SK-N-SH (cell line): ENCODE data around the gene DVL2. TPM values are rescaled to one million over a fixed set of nuclear protein-coding genes. Genes with fewer than 3 reads are reported as not detected.

Experiments used
- CTCF ChIA-PET: fragments of 300-600, 350-600 bp; formaldehyde crosslinking; extraction: SDS; loops from one replicate; lab custom pipeline; 2021; lab: Yijun Ruan, JAX
- POLR2A ChIA-PET: fragments of 350-600 bp; sonication (Branson Sonifier 250); formaldehyde crosslinking; extraction: SDS; loops from one replicate; lab custom pipeline; 2020; ENCODE audit warnings: antibody characterized with exemption, inconsistent platforms; lab: Yijun Ruan, JAX
- DNase-seq: peaks from one replicate; pipeline ENCODE4 v3.0.0; 2012
- H2AFZ ChIP-seq: fragments of 200-600 bp; sonication (generic); 2 replicates; pipeline ENCODE4 v1.8.1; 2016; ENCODE audit warnings: antibody characterized with exemption, mild to moderate bottlenecking, low read depth
- H3F3A ChIP-seq: fragments of 200-600 bp; sonication (generic); replicated peaks from 2 replicates; pipeline ENCODE3; 2016; ENCODE audit warnings: antibody characterized with exemption, mild to moderate bottlenecking; ENCODE audit not compliant: insufficient read depth
- H3K27ac ChIP-seq, 2 experiments: fragments of 200-500 bp in 1 of 2; fragments of 200-600 bp in 1 of 2; sonication (Bioruptor generic) in 1 of 2; sonication (generic), shearing (Covaris generic) in 1 of 2; 2 replicates each; pipeline versions ENCODE4 v1.5.1 to v1.6.1; 2014 to 2016; ENCODE audit warnings: low read depth in 2 of 2, inconsistent platforms in 1 of 2, low read length in 1 of 2, mild to moderate bottlenecking in 1 of 2, mixed read lengths in 1 of 2
- H3K27me3 ChIP-seq: fragments of 200-600 bp; sonication (generic), shearing (Covaris generic); 2 replicates; pipeline ENCODE4 v1.6.1; 2016; ENCODE audit warnings: mixed run types; ENCODE audit not compliant: insufficient read depth
- H3K36me3 ChIP-seq, 2 experiments: fragments of 200-500 bp in 1 of 2; fragments of 200-600 bp in 1 of 2; sonication (Bioruptor generic) in 1 of 2; sonication (generic) in 1 of 2; replicated peaks in 1 of 2; 2 replicates each; pipeline versions ENCODE3 to v1.5.1; 2014 to 2016; ENCODE audit warnings: low read length in 1 of 2, mild to moderate bottlenecking in 1 of 2; ENCODE audit not compliant: insufficient read depth in 2 of 2, control insufficient read depth in 1 of 2
- H3K4me1 ChIP-seq, 2 experiments: fragments of 200-500 bp in 1 of 2; fragments of 200-600 bp in 1 of 2; sonication (Bioruptor generic) in 1 of 2; sonication (generic), shearing (Covaris generic) in 1 of 2; 2 replicates each; pipeline versions ENCODE4 v1.5.1 to v1.6.1; 2014 to 2016; ENCODE audit warnings: low read depth in 1 of 2, low read length in 1 of 2, mixed run types in 1 of 2; ENCODE audit not compliant: insufficient read depth in 2 of 2, control insufficient read depth in 1 of 2
- H3K4me2 ChIP-seq: fragments of 200-600 bp; sonication (generic), shearing (Covaris generic); 2 replicates; pipeline ENCODE4 v1.6.1; 2017; ENCODE audit warnings: mixed run types
- H3K4me3 ChIP-seq, 2 experiments: fragments of 200-500 bp in 1 of 2; fragments of 200-600 bp in 1 of 2; sonication (Bioruptor generic) in 1 of 2; sonication (generic), shearing (Covaris generic) in 1 of 2; 2 replicates each; pipeline versions ENCODE4 v1.5.1 to v1.8.1; 2014 to 2016; ENCODE audit warnings: low read depth in 2 of 2, inconsistent platforms in 1 of 2, low read length in 1 of 2, mild to moderate bottlenecking in 1 of 2, mixed read lengths in 1 of 2, moderate library complexity in 1 of 2
- H3K79me2 ChIP-seq: fragments of 200-600 bp; sonication (generic); 2 replicates; pipeline ENCODE4 v1.8.1; 2017; ENCODE audit warnings: mild to moderate bottlenecking; ENCODE audit not compliant: insufficient read depth
- H3K9ac ChIP-seq: fragments of 200-600 bp; sonication (generic); 2 replicates; pipeline ENCODE4 v1.6.1; 2017; ENCODE audit warnings: mixed run types
- H3K9me2 ChIP-seq: fragments of 200-600 bp; sonication (generic); 2 replicates; pipeline ENCODE4 v1.6.1; 2017; ENCODE audit warnings: mixed run types
- H3K9me3 ChIP-seq: fragments of 200-600 bp; sonication (generic); 2 replicates; pipeline ENCODE4 v1.6.1; 2017; ENCODE audit warnings: mixed run types, mild to moderate bottlenecking, moderate library complexity
- H4K20me1 ChIP-seq: fragments of 200-600 bp; sonication (generic); 2 replicates; pipeline ENCODE4 v1.6.1; 2017; ENCODE audit warnings: mild to moderate bottlenecking, mixed run types; ENCODE audit not compliant: insufficient read depth
- CHD2 ChIP-seq: fragments of 150-350 bp; IDR thresholded peaks from 2 replicates; pipeline ENCODE4 v1.6.1; 2018; ENCODE audit warnings: low read length; ENCODE audit not compliant: partially characterized antibody
- CTCF ChIP-seq: fragments of 200-600 bp; sonication (generic); IDR thresholded peaks from 2 replicates; pipeline ENCODE4 v1.6.1; 2017; ENCODE audit warnings: antibody characterized with exemption, mild to moderate bottlenecking, moderate library complexity
- ELF1 ChIP-seq: IDR thresholded peaks from 2 replicates; pipeline ENCODE4 v1.4.0; 2012
- EP300 ChIP-seq, 2 experiments: IDR thresholded peaks; 2 replicates each; pipeline versions ENCODE4 v1.4.0 to v1.6.1; 2012; ENCODE audit warnings: borderline replicate concordance in 1 of 2, low read depth in 1 of 2, low read length in 1 of 2
- FOSL2 ChIP-seq: IDR thresholded peaks from 2 replicates; pipeline ENCODE4 v1.4.0; 2012; ENCODE audit warnings: low read depth, mild to moderate bottlenecking, moderate library complexity, borderline replicate concordance
- FOXJ3 ChIP-seq: sonication (generic); formaldehyde crosslinking; IDR thresholded peaks from 2 replicates; pipeline ENCODE4 v1.5.1; 2020; ENCODE audit warnings: mild to moderate bottlenecking, missing genetic modification reagents
- FOXM1 ChIP-seq: IDR thresholded peaks from 2 replicates; pipeline ENCODE4 v1.4.0; 2012; ENCODE audit warnings: low read depth, mild to moderate bottlenecking
- GATA2 ChIP-seq: sonication (generic); formaldehyde crosslinking; IDR thresholded peaks from 2 replicates; pipeline ENCODE4 v1.5.0; 2020; ENCODE audit warnings: mild to moderate bottlenecking, missing genetic modification reagents
- IRF3 ChIP-seq: fragments of 150-350 bp; IDR thresholded peaks from 2 replicates; pipeline ENCODE4 v1.6.1; 2016; ENCODE audit warnings: mild to moderate bottlenecking, low read depth, low read length
- MEF2A ChIP-seq: IDR thresholded peaks from 2 replicates; pipeline ENCODE4 v1.4.0; 2012; ENCODE audit warnings: low read depth, borderline replicate concordance
- NFIC ChIP-seq: IDR thresholded peaks from 2 replicates; pipeline ENCODE4 v1.4.0; 2012; ENCODE audit warnings: borderline replicate concordance
- NRF1 ChIP-seq: IDR thresholded peaks from 2 replicates; pipeline ENCODE4 v1.6.1; 2012; ENCODE audit warnings: low read depth, mild to moderate bottlenecking, low read length
- RCOR1 ChIP-seq: fragments of 150-350 bp; IDR thresholded peaks from 2 replicates; pipeline ENCODE4 v1.6.1; 2017; ENCODE audit warnings: antibody characterized with exemption, low read length
- RFX5 ChIP-seq: IDR thresholded peaks from 2 replicates; pipeline ENCODE4 v1.6.1; 2012; ENCODE audit warnings: mild to moderate bottlenecking, improper control_type of control experiment, low read length
- RXRA ChIP-seq: IDR thresholded peaks from 2 replicates; pipeline ENCODE4 v1.4.0; 2012; ENCODE audit warnings: low read depth, mild to moderate bottlenecking, borderline replicate concordance
- SMC3 ChIP-seq: IDR thresholded peaks from 2 replicates; pipeline ENCODE4 v1.6.1; 2012; ENCODE audit warnings: low read depth, low read length, improper control_type of control experiment
- TAF1 ChIP-seq: IDR thresholded peaks from 2 replicates; pipeline ENCODE4 v1.6.1; 2012; ENCODE audit warnings: low read depth, mild to moderate bottlenecking, low read length, moderate library complexity, borderline replicate concordance
- TCF12 ChIP-seq: IDR thresholded peaks from 2 replicates; pipeline ENCODE4 v1.4.0; 2012
- TEAD4 ChIP-seq: IDR thresholded peaks from 2 replicates; pipeline ENCODE4 v1.4.0; 2012; ENCODE audit warnings: mild to moderate bottlenecking, borderline replicate concordance; ENCODE audit not compliant: insufficient read depth
- USF1 ChIP-seq: IDR thresholded peaks from 2 replicates; pipeline ENCODE4 v1.4.0; 2012; ENCODE audit warnings: low read depth, borderline replicate concordance
- YY1 ChIP-seq: IDR thresholded peaks from 2 replicates; pipeline ENCODE4 v1.4.0; 2012; ENCODE audit warnings: low read depth, mild to moderate bottlenecking
- WGBS: methylation state at CpG from one replicate; pipeline ENCODE4 v1.1.6; 2017; ENCODE audit warnings: low lambda C conversion rate; 5-methylcytosine and 5-hydroxymethylcytosine counted together
- polyA plus RNA-seq, 3 experiments: library from polyadenylated mRNA; depleted of rRNA; stranded (reverse); fragments of >200 nt; gene quantifications; 2 replicates each; pipeline ENCODE4 v1.2.3, GENCODE V29; 2012
- TF ChIP-seq, protein P1 (sequence below): fragments of 150-350 bp; IDR thresholded peaks from 2 replicates; pipeline ENCODE4 v1.6.1; 2017; ENCODE audit warnings: antibody characterized with exemption, low read length, low read depth, borderline replicate concordance

The DVL2 gene
- polyA plus RNA-seq, 1 of the 3 experiments (the other 2 are of a cell fraction): 8.3 TPM

- TF ChIP-seq TAF1 (peak; percentile 11; the same call in 1 of the 2 replicates), MEF2A (no peak), USF1 (peak; percentile 99), CTCF (no peak), SMC3 (peak; percentile 3; the same call in 1 of the 2 replicates), FOXM1 (peak; percentile 51; the same call in 1 of the 2 replicates), YY1 (peak; percentile 70; the same call in 1 of the 2 replicates), FOSL2 (peak; percentile 30; the same call in 1 of the 2 replicates), EP300 (IDR thresholded peaks at IDR 0.05; ENCODE audit: borderline replicate concordance in 1 of 2, low read depth in 1 of 2, low read length in 1 of 2) (peak in 1 of 2 experiments; percentile 41; a peak in 1 of 4 replicates), RFX5 (no peak)
Measured at GRCh38 chr17:7234083-7234951, at the start of gene DVL2 (continued).

- DNase-seq: peak; percentile 15
- H3K79me2 ChIP-seq: no peaks in the 10 kb centered on the region
- H3K36me3 ChIP-seq: no peaks in the 10 kb centered on the region
- H3K4me1 ChIP-seq: peaks cover 6 to 18% of the 10 kb centered on the region in 2 experiments; a peak in 2 of 4 replicates
- peaks cover 6% of the 10 kb centered on the region; the same call in 1 of the 2 replicates for H3K27me3 ChIP-seq
- H4K20me1 ChIP-seq: no peaks in the 10 kb centered on the region
- no peak overlapping the region for H3K4me3 ChIP-seq
- peaks cover 15% of the 10 kb centered on the region for H3F3A ChIP-seq
- no peak overlapping the region for H2AFZ ChIP-seq
- no peak overlapping the region for H3K27ac ChIP-seq
- no peaks in the 10 kb centered on the region for H3K9me2 ChIP-seq
- POLR2A ChIA-PET: no interaction called here
- no peaks in the 10 kb centered on the region for H3K9me3 ChIP-seq
- H3K4me2 ChIP-seq: no peak overlapping the region
- CTCF ChIA-PET: interaction anchor here (1.6 to 8.8 kb wide), 3 partner anchors 9 to 40 kb away, joined by 4 to 169 read pairs (median 34); no protein-coding TSS in a partner anchor
- 86% methylated on average over 16 of the region's 18 CpGs for WGBS
- no peak overlapping the region for H3K9ac ChIP-seq
- no peak for TF ChIP-seq RXRA
- TF ChIP-seq CTCF: no peak
- TF ChIP-seq TCF12: no peak
- no peak for TF ChIP-seq NFIC
- TF ChIP-seq IRF3: no peak
- TF ChIP-seq GATA2: no peak
- TF ChIP-seq NRF1: no peak
- TF ChIP-seq CHD2: no peak
- TF ChIP-seq FOXM1: no peak
- no peak for TF ChIP-seq TAF1
- TF ChIP-seq FOXJ3: no peak
- TF ChIP-seq RCOR1: no peak
- TF ChIP-seq, protein P1, sequence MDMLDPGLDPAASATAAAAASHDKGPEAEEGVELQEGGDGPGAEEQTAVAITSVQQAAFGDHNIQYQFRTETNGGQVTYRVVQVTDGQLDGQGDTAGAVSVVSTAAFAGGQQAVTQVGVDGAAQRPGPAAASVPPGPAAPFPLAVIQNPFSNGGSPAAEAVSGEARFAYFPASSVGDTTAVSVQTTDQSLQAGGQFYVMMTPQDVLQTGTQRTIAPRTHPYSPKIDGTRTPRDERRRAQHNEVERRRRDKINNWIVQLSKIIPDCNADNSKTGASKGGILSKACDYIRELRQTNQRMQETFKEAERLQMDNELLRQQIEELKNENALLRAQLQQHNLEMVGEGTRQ: no peak
- TF ChIP-seq TEAD4: no peak
- no peak for TF ChIP-seq ELF1
Measured at GRCh38 chr17:7283471-7284216, 49.3 kb upstream of the DVL2 start.
